GM18858 (cell line): Measurements from ENCODE around the gene TCEA2.
"Not testable (repeated sequence)": the region's sequence is repeated elsewhere in the genome, so short reads cannot be mapped to it uniquely, and the experiment has no call there.

Source experiments
- ATAC-seq: cut with Tn5 transposase; IDR thresholded peaks from one replicate; pipeline ENCODE4 v1.9.1; 2021; ENCODE audit not compliant: unreplicated experiment

The TCEA2 gene

GRCh38 chr20:64076061-64076997 is 13.3 kb downstream of the TCEA2 start:
- no peak for ATAC-seq

GRCh38 chr20:64077094-64077493 is 14.1 kb downstream of the TCEA2 start:
- ATAC-seq, result no peak

DNA sequence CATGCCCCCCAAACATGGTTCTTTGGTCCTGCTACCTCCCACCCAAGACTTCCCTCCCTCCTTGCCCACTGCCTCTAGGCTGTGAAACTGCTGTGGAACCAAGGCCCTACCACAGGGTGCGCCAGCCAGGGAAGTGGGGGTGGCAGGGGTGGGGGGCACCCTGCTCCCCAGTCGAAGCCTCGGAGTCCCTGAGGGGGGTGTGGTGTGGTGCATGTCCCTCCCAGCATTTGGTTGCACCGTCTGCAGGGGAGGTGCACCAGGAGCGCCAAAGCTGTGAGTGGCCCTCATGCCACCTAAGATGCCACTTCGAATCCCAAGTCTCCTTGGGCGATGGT is 14.5 kb downstream of the TCEA2 start:
- no peak for ATAC-seq

DNA sequence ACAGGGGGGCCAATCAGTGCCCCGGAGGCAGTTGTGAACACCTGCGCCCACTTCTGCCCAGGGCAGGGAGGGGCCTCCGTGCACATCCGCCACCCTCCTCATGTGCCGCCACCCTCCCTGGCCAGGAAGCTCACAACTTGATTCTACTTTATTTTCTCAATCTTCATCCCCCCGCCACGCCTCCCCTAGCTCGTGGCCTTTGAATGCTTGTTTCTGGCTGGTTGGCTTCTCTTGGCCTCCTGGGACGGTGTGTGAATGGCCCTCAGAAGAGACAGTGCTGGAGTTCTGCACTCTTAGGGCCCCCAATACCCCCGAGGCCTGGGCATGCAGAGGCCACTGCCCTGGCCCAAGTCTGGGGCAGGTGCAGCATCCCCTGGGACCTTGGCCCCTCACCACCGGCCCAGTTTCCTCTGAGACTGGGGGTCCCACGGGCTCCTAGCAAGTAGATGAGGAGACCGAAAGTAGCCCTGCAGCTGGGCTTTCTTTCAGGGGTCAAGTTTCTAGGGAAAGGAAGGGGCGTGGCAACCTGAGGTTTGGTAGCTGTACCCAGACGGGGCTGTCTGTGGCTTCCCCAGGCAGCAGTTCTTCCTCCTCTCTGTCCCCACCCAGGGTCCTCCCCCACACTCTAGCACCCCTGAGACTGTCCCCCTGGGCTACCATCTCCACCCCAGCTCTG is 15.0 kb downstream of the TCEA2 start:
- no peak for ATAC-seq

DNA sequence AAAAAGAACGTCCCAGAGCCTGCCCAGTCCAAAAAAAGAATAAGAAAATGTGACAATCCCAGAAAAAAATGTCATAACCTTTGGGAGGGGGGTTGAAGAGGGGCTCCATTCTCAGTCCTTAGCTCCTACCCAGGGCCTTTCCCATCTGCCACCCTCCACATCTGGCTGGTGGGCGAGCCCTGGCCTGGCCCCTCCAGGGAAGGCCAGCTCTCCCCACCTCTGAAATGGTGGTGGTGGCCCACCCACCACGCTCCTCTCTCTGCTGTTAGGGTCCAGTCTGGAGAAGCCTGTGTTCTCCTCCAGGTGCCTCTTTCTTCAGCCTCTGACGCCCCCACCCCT is 15.9 kb downstream of the TCEA2 start:
- no peak for ATAC-seq

- ATAC-seq, result peak; percentile 29
Observed at GRCh38 chr20:64079273-64080012, 16.4 kb downstream of the TCEA2 start, which contains the start of gene RGS19. Gene RGS19 (minus strand): TSS chr20:64079518. CDS start chr20:64076886, 2,632 bp downstream.

GRCh38 chr20:64080013-64080812 is 17.2 kb downstream of the TCEA2 start, which contains the start of gene OPRL1:
Gene OPRL1 (plus strand): TSS chr20:64080082. CDS start chr20:64092721, 12,639 bp downstream.
- no peak for ATAC-seq

DNA sequence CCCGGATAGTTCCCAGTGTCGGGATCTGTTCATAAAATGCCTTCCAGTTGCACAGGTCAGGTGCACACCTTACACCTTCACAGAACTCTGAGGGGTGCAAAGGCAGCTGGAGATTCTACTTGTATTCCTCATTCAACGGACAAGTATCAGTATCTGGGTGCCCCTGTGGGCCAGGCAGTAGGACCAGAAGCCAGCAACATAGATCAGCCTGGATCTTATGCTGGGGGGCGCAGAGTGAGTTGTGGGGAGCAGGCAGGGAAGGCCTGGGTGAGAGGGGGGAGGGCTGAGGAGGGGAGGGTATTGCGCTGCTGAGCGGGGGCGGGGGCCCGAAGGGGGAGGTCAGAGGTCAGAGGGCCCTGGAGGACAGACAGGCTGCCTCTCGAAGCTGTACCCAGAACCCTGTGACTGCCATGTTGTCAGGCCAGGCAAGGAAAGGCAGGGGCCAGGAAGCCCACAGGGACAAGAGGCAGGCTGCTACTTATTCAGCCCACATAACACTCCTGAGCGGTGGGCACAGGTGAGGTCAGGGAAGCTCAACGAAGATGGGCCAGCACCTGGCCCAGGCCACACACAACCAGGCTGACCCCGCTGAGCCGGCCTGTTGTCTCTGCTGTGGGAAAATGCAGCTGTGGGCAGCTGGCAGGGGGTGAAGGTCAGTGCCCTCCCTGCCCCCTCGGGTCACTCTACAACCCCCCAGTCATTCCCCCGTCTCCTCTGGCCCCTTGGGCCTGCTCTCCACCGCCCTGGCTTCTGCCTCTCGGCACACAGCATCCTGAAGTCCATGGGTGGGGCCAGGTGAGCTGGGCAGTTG is 18.0 kb downstream of the TCEA2 start:
- ATAC-seq, result no peak

GRCh38 chr20:64081624-64081964 is 18.6 kb downstream of the TCEA2 start:
- no peak for ATAC-seq

DNA sequence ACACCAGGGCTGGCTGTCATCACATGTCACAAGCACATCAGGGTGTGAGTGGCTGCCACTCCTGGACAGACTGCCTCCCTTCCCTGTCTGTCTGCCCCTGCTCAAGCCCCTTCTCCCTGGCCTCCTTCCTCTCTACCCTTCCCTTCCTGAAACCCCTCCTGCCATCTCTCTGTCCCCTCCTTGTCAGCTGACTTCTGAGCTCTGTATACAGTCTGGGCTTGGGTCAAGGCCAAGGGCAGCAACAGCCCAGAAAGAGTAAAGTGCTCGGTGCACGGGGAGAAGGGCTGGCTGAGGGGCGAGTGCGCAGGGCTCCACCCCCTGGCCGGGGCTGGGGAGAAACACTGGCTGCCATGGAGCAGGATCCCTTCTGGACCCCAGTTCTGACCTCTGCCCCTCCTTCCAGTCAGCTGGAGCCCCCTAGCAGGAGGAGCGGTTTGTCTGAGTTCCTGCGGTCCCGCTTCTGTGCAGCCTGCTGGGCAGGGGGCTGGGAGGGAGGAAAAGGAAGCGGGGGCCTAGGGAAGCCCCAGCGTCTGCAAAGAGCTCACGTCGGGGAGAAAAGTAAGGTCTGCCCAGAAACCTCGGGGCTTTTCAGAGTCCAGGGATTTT is 19.2 kb downstream of the TCEA2 start:
- ATAC-seq, result no peak

- no peak for ATAC-seq
Observed at GRCh38 chr20:64082820-64083377, 19.9 kb downstream of the TCEA2 start.

DNA sequence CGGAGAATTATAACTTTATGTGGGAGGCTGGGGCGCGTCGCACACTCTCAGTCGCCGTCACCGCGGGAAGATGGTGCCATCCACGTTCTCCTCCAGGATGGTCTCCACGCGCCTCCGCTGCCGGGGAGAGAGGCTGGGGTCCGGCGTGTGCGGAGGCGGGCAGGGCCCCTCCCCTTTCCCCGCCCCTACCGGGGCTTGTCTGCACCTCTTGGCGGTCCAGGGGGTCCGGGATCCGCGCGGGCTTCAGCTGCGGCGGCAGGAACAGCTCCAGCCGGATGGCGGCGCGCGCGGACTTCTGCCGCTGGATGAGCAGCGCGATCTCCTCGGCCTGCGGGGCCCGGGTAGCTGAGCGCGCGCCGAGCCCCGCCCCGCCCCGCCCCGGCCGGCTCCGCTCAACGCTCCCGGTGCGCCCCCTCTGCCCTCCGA is 20.4 kb downstream of the TCEA2 start:
- ATAC-seq, result no peak

- no peak for ATAC-seq
Observed at GRCh38 chr20:64083804-64084684, 21.0 kb downstream of the TCEA2 start, which contains the start of gene LKAAEAR1. Gene LKAAEAR1 (minus strand): TSS chr20:64084398. CDS start chr20:64084219, 179 bp downstream.

DNA sequence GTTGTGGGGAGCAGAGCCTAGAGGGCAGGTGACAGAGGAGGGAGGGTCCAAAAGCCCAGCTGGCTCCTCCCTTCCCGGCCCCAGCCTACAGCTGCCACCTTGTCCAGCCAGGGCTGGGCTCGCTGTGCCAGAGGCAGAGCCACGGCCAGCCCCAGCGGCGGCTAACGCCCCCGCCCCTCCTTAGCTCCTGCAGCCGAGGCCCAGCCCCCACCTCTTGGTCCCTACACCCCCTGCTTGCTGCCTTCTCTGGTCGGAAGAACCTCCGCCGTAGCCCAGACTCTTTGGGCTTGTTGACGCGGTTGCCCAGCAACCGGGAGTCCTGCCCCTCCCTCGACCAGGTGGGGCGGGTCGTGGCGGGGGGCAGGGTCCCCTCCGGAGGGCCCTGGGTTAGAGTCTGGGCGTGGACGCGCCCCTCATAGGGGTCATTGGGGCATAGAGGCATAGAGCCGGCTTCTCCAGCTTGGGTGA is 21.7 kb downstream of the TCEA2 start:
- ATAC-seq, result no peak

GRCh38 chr20:64086801-64087200 is 23.8 kb downstream of the TCEA2 start:
- ATAC-seq, result no peak

DNA sequence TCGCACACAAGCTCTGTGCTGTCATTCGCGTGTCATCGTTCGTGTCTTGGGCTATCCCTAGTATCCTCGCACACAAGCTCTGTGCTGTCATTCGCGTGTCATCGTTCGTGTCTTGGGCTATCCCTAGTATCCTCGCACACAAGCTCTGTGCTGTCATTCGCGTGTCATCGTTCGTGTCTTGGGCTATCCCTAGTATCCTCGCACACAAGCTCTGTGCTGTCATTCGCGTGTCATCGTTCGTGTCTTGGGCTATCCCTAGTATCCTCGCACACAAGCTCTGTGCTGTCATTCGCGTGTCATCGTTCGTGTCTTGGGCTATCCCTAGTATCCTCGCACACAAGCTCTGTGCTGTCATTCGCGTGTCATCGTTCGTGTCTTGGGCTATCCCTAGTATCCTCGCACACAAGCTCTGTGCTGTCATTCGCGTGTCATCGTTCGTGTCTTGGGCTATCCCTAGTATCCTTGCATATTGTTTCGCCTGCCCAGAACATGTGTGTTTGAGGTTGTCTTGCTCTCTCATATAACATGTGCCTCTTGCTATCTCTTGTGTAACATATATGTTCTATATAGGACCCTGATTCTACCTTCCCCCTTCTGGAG is 24.3 kb downstream of the TCEA2 start:
- ATAC-seq, result not testable (repeated sequence)

DNA sequence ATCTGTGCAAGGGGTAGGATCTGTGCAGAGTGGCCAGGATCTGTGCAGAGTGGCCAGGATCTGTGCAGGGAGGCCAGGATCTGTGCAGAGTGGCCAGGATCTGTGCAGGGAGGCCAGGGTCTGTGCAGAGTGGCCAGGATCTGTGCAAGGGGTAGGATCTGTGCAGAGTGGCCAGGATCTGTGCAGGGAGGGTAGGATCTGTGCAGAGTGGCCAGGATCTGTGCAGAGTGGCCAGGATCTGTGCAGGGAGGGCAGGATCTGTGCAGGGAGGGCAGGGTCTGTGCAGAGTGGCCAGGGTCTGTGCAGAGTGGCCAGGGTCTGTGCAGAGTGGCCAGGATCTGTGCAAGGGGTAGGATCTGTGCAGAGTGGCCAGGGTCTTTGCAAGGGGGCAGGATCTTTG is 25.6 kb downstream of the TCEA2 start:
- not testable (repeated sequence) for ATAC-seq

- ATAC-seq, result no peak
Observed at GRCh38 chr20:64090165-64090564, 27.2 kb downstream of the TCEA2 start.
